ENCODE results near the gene AVPR2. TPM values are rescaled to one million over a fixed set of nuclear protein-coding genes. Genes with fewer than 3 reads are reported as not detected.

AVPR2 gene
- total RNA-seq, 4 donors from 2014 or later, result 0.78 to 2.4 (median 1.5) TPM

DNA sequence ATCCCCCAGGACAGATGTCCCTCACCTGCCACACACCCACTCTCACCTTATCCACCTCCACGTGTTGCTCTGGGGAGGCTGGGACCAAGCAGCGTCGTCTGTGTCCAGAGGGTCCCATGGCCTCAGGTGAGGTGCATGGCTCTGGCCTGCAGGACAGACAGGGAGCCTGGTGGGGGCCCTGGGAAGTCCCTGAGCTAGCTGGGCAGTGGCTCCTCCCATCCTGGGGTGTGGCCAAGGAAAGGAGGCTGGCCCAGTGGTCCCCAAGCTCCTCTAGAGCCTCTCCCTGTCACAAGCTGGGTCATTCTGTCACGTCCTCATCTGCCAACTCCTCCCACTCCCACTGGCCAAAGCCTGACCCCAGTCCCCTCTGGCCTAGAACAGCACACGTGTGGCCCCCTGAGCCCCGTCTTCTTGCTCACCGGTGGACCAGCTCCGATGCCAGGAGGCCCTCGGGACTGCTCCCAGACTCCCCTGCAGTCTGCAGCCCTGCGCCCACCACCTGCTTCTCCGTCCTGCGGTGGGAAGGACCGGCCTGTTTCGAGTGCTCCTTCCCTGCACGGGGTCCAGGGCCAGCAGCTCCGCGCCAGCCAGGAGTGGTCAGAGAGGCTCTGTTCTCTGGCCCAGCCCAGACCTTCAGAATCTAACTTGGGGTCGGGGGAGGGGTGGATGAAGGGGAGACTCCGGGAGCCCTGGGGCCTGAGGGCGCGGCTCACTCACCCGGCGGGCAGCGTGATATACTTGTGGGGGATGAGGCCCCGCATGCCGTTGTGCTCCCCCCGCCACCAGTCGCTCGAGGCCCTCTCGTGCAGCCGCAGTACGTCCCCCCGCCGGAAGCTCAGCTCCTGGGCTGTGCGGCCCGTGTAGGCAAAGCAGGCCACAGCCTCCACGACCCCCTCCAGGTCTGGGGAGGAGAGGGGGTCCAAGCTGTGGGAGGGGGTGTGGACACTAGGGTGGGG is 4.8 kb downstream of the AVPR2 start:
- Histone ChIP-seq H3K27me3 (no peaks in the 10 kb centered on the region), H3K4me1 (peaks cover 2% of the 10 kb centered on the region), H3K4me3 (no peak overlapping the region), H3K9me3 (no peaks in the 10 kb centered on the region), H3K36me3 (no peaks in the 10 kb centered on the region), H3K27ac (no peak overlapping the region)
- no peak for TF ChIP-seq POLR2A (IDR thresholded peaks at IDR 0.05)
- no peak for TF ChIP-seq POLR2AphosphoS5 (IDR thresholded peaks at IDR 0.05)
- TF ChIP-seq, protein P1, sequence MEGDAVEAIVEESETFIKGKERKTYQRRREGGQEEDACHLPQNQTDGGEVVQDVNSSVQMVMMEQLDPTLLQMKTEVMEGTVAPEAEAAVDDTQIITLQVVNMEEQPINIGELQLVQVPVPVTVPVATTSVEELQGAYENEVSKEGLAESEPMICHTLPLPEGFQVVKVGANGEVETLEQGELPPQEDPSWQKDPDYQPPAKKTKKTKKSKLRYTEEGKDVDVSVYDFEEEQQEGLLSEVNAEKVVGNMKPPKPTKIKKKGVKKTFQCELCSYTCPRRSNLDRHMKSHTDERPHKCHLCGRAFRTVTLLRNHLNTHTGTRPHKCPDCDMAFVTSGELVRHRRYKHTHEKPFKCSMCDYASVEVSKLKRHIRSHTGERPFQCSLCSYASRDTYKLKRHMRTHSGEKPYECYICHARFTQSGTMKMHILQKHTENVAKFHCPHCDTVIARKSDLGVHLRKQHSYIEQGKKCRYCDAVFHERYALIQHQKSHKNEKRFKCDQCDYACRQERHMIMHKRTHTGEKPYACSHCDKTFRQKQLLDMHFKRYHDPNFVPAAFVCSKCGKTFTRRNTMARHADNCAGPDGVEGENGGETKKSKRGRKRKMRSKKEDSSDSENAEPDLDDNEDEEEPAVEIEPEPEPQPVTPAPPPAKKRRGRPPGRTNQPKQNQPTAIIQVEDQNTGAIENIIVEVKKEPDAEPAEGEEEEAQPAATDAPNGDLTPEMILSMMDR (IDR thresholded peaks at IDR 0.05), result no peak
- no peak for TF ChIP-seq EP300 (IDR thresholded peaks at IDR 0.05)
- no peak for DNase-seq (ENCODE audit: low spot score in 2 of 2)
- 77% methylated on average over 15 of the region's 37 CpGs for WGBS

DNA sequence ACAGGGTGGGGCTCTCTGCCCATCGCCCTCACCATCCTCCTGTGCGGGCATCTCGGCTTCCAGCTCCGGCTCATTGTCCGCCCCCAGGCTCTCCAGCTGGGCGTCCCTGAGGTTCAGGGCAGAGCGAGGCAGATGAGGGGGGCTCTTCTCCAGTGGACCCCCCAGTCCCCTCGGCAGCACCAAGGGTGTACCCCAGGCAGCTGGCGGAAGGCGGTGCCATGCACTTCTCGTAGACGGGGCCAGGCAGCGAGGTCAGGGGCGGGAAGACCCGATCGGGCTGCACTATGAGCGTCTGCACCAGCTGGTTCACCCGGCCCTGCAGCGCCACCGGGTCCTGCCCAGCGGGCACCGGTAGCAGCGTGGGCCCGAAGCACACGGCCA is 5.5 kb downstream of the AVPR2 start:
- Histone ChIP-seq H3K36me3 (no peaks in the 10 kb centered on the region), H3K4me1 (no peaks in the 10 kb centered on the region), H3K9me3 (no peaks in the 10 kb centered on the region), H3K4me3 (no peak overlapping the region), H3K27me3 (no peaks in the 10 kb centered on the region), H3K27ac (no peak overlapping the region)
- 80% methylated on average over 5 of the region's 25 CpGs for WGBS
- TF ChIP-seq POLR2A (IDR thresholded peaks at IDR 0.05), result no peak
- TF ChIP-seq, protein P1 (IDR thresholded peaks at IDR 0.05), result no peak
- TF ChIP-seq EP300 (IDR thresholded peaks at IDR 0.05), result no peak
- TF ChIP-seq POLR2AphosphoS5 (IDR thresholded peaks at IDR 0.05), result no peak
- no peak for DNase-seq (ENCODE audit: low spot score in 2 of 2)

DNA sequence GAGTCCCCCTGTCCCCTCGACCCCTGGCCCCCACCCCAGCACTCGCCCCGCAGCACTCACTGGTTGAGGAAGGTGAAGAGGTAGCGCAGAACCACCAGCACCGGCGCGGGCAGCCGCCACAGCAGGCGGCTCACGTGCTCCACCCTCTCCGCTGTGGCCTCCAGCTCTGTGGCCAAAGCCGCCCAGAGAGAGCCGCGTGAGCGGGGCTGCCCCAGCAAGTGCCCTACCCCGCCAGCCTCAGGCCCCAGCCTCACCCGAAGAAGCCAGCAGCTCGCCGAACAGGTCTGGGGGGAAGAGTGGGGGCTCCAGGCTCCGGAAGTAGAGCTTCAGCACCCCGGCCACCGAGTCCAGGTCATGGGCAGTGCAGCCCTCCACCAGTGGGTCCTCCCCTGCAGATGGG is 6.0 kb downstream of the AVPR2 start:
- no peaks in the 10 kb centered on the region for H3K9me3 ChIP-seq
- TF ChIP-seq POLR2A (IDR thresholded peaks at IDR 0.05), result no peak
- no peaks in the 10 kb centered on the region for H3K36me3 ChIP-seq
- no peak for DNase-seq (ENCODE audit: low spot score in 2 of 2)
- no peak overlapping the region for H3K4me3 ChIP-seq
- no peak overlapping the region for H3K27ac ChIP-seq
- no peaks in the 10 kb centered on the region for H3K27me3 ChIP-seq
- no peaks in the 10 kb centered on the region for H3K4me1 ChIP-seq
- no CpG with 5 or more reads among the region's 22 CpGs for WGBS

DNA sequence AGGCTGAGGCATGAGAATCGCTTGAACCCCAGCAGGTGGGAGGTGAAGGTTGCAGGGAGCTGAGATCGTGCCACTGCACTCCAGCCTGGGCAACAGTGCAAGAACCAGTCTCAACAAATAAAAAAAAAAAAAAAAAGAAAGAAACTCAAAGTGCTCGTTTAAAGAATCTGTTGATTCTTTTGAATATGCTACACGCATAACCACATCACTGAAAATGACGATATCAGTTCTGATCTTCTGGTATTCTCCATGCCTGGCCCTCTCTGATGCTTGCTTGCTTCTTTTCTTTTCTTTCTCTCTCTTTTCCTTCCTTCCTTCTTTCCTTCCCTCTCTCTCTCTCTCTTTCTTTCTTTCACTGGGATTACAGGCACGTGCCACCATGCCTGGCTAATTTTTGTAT is 7.3 kb downstream of the AVPR2 start:
- TF ChIP-seq POLR2AphosphoS5 (IDR thresholded peaks at IDR 0.05), result no peak
- no peak for TF ChIP-seq EP300 (IDR thresholded peaks at IDR 0.05)
- no peak for TF ChIP-seq POLR2A (IDR thresholded peaks at IDR 0.05)
- no peaks in the 10 kb centered on the region for H3K9me3 ChIP-seq
- 80% methylated on average over 6 of the region's 6 CpGs for WGBS

DNA sequence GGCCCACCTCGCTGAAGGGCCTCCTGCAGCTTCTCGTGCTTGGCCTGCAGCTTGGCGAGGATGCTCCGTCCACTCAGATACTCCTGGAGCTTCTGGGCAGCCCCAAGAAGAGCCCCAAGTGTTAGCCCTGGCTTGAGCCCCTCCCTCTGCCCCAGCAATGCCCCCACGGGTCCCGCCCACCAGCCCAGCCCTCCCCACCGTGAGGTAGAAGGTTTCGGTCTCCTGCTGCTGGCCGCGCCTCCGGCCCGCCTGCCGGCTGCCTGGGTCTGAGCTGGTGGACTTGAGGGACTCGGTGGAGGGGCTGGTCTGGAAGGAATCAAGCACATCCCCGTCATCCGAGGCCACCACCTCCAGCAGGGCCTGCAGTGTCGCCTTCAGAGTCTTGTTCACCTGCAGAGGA is 8.7 kb downstream of the AVPR2 start:
- H3K4me1 ChIP-seq, result no peaks in the 10 kb centered on the region
- no peaks in the 10 kb centered on the region for H3K9me3 ChIP-seq
- 85% methylated on average over 12 of the region's 17 CpGs for WGBS
- no peak for DNase-seq (ENCODE audit: low spot score in 2 of 2)
- H3K27me3 ChIP-seq, result no peaks in the 10 kb centered on the region
- H3K36me3 ChIP-seq, result no peaks in the 10 kb centered on the region
- TF ChIP-seq POLR2AphosphoS5 (IDR thresholded peaks at IDR 0.05), result no peak
- TF ChIP-seq, protein P1 (IDR thresholded peaks at IDR 0.05), result no peak
- TF ChIP-seq POLR2A (IDR thresholded peaks at IDR 0.05), result no peak
- no peak overlapping the region for H3K27ac ChIP-seq
- H3K4me3 ChIP-seq, result no peak overlapping the region

More for the DNA sequence above, 7.3 kb downstream of the AVPR2 start:
- Histone ChIP-seq H3K36me3 (no peaks in the 10 kb centered on the region), H3K4me3 (no peak overlapping the region), H3K27ac (no peak overlapping the region), H3K27me3 (no peaks in the 10 kb centered on the region), H3K4me1 (no peaks in the 10 kb centered on the region)
- DNase-seq (ENCODE audit: low spot score in 2 of 2), result no peak

DNA sequence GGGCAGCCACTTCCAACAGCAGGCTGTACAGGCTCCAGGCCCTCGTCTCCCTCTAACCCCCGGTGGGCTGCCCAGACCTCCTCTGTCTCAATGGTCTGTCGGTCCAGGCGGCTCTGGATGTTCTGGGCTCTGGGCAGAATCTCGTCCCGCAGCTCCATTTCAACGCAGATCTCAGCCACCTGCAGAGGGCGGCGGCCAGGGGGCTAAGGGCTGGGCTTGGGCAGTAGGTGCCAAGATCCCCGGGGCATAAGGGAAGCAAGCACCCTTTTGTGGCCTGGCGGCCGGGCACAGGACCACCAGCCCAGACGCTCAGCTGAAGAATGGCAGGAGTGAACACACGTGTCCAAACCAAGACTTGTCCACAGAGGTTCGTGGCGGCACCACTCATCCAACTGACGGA is 9.2 kb downstream of the AVPR2 start:
- H3K27ac ChIP-seq, result no peak overlapping the region
- 87% methylated on average over 8 of the region's 17 CpGs for WGBS
- no peaks in the 10 kb centered on the region for H3K4me1 ChIP-seq
- H3K27me3 ChIP-seq, result no peaks in the 10 kb centered on the region
- H3K9me3 ChIP-seq, result no peaks in the 10 kb centered on the region
- H3K36me3 ChIP-seq, result no peaks in the 10 kb centered on the region
- no peak for TF ChIP-seq POLR2AphosphoS5 (IDR thresholded peaks at IDR 0.05)
- no peak for TF ChIP-seq EP300 (IDR thresholded peaks at IDR 0.05)
- TF ChIP-seq, protein P1 (IDR thresholded peaks at IDR 0.05), result no peak
- TF ChIP-seq POLR2A (IDR thresholded peaks at IDR 0.05), result no peak
- no peak overlapping the region for H3K4me3 ChIP-seq
- DNase-seq (ENCODE audit: low spot score in 2 of 2), result no peak
